Measurements from ENCODE around the gene KCNS1.

- TF ChIP-seq EP300 (IDR thresholded peaks at IDR 0.05; ENCODE audit: borderline replicate concordance): no peak
- TF ChIP-seq, protein P1, sequence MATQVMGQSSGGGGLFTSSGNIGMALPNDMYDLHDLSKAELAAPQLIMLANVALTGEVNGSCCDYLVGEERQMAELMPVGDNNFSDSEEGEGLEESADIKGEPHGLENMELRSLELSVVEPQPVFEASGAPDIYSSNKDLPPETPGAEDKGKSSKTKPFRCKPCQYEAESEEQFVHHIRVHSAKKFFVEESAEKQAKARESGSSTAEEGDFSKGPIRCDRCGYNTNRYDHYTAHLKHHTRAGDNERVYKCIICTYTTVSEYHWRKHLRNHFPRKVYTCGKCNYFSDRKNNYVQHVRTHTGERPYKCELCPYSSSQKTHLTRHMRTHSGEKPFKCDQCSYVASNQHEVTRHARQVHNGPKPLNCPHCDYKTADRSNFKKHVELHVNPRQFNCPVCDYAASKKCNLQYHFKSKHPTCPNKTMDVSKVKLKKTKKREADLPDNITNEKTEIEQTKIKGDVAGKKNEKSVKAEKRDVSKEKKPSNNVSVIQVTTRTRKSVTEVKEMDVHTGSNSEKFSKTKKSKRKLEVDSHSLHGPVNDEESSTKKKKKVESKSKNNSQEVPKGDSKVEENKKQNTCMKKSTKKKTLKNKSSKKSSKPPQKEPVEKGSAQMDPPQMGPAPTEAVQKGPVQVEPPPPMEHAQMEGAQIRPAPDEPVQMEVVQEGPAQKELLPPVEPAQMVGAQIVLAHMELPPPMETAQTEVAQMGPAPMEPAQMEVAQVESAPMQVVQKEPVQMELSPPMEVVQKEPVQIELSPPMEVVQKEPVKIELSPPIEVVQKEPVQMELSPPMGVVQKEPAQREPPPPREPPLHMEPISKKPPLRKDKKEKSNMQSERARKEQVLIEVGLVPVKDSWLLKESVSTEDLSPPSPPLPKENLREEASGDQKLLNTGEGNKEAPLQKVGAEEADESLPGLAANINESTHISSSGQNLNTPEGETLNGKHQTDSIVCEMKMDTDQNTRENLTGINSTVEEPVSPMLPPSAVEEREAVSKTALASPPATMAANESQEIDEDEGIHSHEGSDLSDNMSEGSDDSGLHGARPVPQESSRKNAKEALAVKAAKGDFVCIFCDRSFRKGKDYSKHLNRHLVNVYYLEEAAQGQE (IDR thresholded peaks at IDR 0.05; ENCODE audit: low read depth): no peak
- TF ChIP-seq TCF12 (IDR thresholded peaks at IDR 0.05; ENCODE audit: low read depth): no peak
- TF ChIP-seq EGR1 (IDR thresholded peaks at IDR 0.05): no peak
- TF ChIP-seq CEBPB (IDR thresholded peaks at IDR 0.05): no peak
- no peak for TF ChIP-seq RAD21 (IDR thresholded peaks at IDR 0.05; ENCODE audit: low read depth)
- no peak for TF ChIP-seq TAF1 (IDR thresholded peaks at IDR 0.05; ENCODE audit: low read depth)
- TF ChIP-seq, protein P2, sequence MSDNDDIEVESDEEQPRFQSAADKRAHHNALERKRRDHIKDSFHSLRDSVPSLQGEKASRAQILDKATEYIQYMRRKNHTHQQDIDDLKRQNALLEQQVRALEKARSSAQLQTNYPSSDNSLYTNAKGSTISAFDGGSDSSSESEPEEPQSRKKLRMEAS (IDR thresholded peaks at IDR 0.05): no peak
- TF ChIP-seq FOXM1 (IDR thresholded peaks at IDR 0.05; ENCODE audit: borderline replicate concordance, low read depth): no peak
- no peak for TF ChIP-seq ZBTB7A (IDR thresholded peaks at IDR 0.05; ENCODE audit: low read depth)
- TF ChIP-seq YY1 (IDR thresholded peaks at IDR 0.05; ENCODE audit: low read depth): no peak
Measured at GRCh38 chr20:45090481-45090880, 10.4 kb downstream of the KCNS1 start.
